ENCODE data around the gene BCAS3.

GRCh38 chr17:60639019-60639330, 38.7 kb upstream of the BCAS3 start:
- TF ChIP-seq EGR1 (IDR thresholded peaks at IDR 0.05), result no peak
- TF ChIP-seq MAX (IDR thresholded peaks at IDR 0.05), result no peak
- no peak for TF ChIP-seq EP300 (IDR thresholded peaks at IDR 0.05; ENCODE audit: borderline replicate concordance)
- no peak for TF ChIP-seq FOXM1 (IDR thresholded peaks at IDR 0.05; ENCODE audit: borderline replicate concordance, low read depth)
- no peak for TF ChIP-seq TEAD4 (IDR thresholded peaks at IDR 0.05)
- no peak for TF ChIP-seq REST (IDR thresholded peaks at IDR 0.05; ENCODE audit: low read depth)

Data from Ishikawa (cell line).